Fibroblast of lung (primary cell): ENCODE measurements around the gene CHST11.

Experiments used
- CTCF ChIP-seq, 2 donors: IDR thresholded peaks in 1 of 2; conservative IDR thresholded peaks in 1 of 2; 1 replicate in 1 of 2; 2 replicates in 1 of 2; pipeline ENCODE4 v1.5.1; 2011 to 2012; ENCODE audit warnings: low read length in 2 of 2, control low read depth in 1 of 2, inconsistent platforms in 1 of 2, low read depth in 1 of 2, mild to moderate bottlenecking in 1 of 2
- EZH2 ChIP-seq: IDR thresholded peaks from 2 replicates; pipeline ENCODE4 v1.5.1; 2012; ENCODE audit warnings: low read length, control low read depth, mild to moderate bottlenecking; ENCODE audit errors: missing control alignments

GRCh38 chr12:104436790-104437189, 20.0 kb upstream of the CHST11 start:
- no peak for TF ChIP-seq CTCF (conservative IDR thresholded peaks at IDR 0.05 in 1 of 2, IDR thresholded peaks at IDR 0.05 in 1 of 2; ENCODE audit: low read depth in 1 of 2, low read length in 2 of 2)
- no peak for TF ChIP-seq EZH2
